Endodermal cell (in vitro differentiated cells): Measurements from ENCODE around the gene SMAD7. TPM values are rescaled to one million over a fixed set of nuclear protein-coding genes. Genes with fewer than 3 reads are reported as not detected.

Source experiments
- DNase-seq: peaks from one replicate; pipeline ENCODE4 v3.0.0-alpha.2; 2017
- H3K27ac ChIP-seq: 2 replicates; pipeline ENCODE4 v1.5.1; 2013; ENCODE audit warnings: mild to moderate bottlenecking, low read depth, low read length, moderate library complexity
- H3K27me3 ChIP-seq: 2 replicates; pipeline ENCODE4 v1.6.1; 2013; ENCODE audit warnings: mild to moderate bottlenecking, low read length, moderate library complexity; ENCODE audit not compliant: insufficient read depth, control insufficient read depth, poor library complexity, severe bottlenecking
- H3K36me3 ChIP-seq: 2 replicates; pipeline ENCODE4 v1.7.0; 2013; ENCODE audit warnings: mild to moderate bottlenecking, low read length, moderate library complexity; ENCODE audit not compliant: control insufficient read depth, insufficient read depth
- H3K4me1 ChIP-seq: one replicate; pipeline ENCODE4 v1.7.0; 2013; ENCODE audit warnings: low read length; ENCODE audit not compliant: control insufficient read depth, insufficient read depth
- H3K4me3 ChIP-seq: 2 replicates; pipeline ENCODE4 v1.5.1; 2013; ENCODE audit warnings: mild to moderate bottlenecking, low read length, moderate library complexity
- H3K9ac ChIP-seq: 2 replicates; pipeline ENCODE4 v1.6.1; 2013; ENCODE audit warnings: mild to moderate bottlenecking, low read length, moderate library complexity; ENCODE audit not compliant: poor library complexity, severe bottlenecking; ENCODE audit errors: extremely low read depth
- H3K9me3 ChIP-seq: 2 replicates; pipeline ENCODE4 v1.6.1; 2013; ENCODE audit warnings: mild to moderate bottlenecking, low read length, moderate library complexity; ENCODE audit not compliant: control insufficient read depth
- H3K27ac Mint-ChIP-seq: 2 replicates; pipeline ENCODE4 v1.8.0; 2020; ENCODE audit warnings: mixed read lengths
- H3K27me3 Mint-ChIP-seq: 2 replicates; pipeline ENCODE4 v1.8.0; 2021; ENCODE audit warnings: mild to moderate bottlenecking, mixed read lengths; ENCODE audit not compliant: insufficient read depth
- H3K36me3 Mint-ChIP-seq: 2 replicates; pipeline ENCODE4 v1.8.0; 2020; ENCODE audit warnings: low read depth, mixed read lengths
- H3K4me1 Mint-ChIP-seq: 2 replicates; pipeline ENCODE4 v1.8.0; 2020; ENCODE audit warnings: mixed read lengths
- H3K4me3 Mint-ChIP-seq: 2 replicates; pipeline ENCODE4 v1.8.0; 2020; ENCODE audit warnings: mild to moderate bottlenecking, moderate library complexity, mixed read lengths
- H3K9me3 Mint-ChIP-seq: 2 replicates; pipeline ENCODE4 v1.8.0; 2020; ENCODE audit warnings: mild to moderate bottlenecking, mixed read lengths
- CTCF ChIP-seq: fragments of 200-600 bp; sonication (generic); conservative IDR thresholded peaks from 2 replicates; pipeline ENCODE4 v1.5.0; 2021; ENCODE audit warnings: antibody characterized with exemption, mild to moderate bottlenecking
- WGBS, 2 experiments: methylation state at CpG; one replicate each; pipeline versions ENCODE4 v1.1.5 to v1.1.7; 2013; ENCODE audit warnings: missing lambda C conversion rate in 2 of 2, mixed read lengths in 1 of 2; ENCODE audit not compliant: insufficient coverage in 1 of 2, insufficient read length in 1 of 2; 5-methylcytosine and 5-hydroxymethylcytosine counted together
- total RNA-seq, 2 donors: library from RNA; stranded (reverse); fragmentation: NEBNext Ultra II Directional in 1 of 2; extraction: Animal tissue kit (Norgen Biotek cat#: 25700) in 1 of 2; gene quantifications; 2 replicates in 1 of 2; 3 replicates in 1 of 2; pipeline ENCODE4 v1.2.1, GENCODE V29; 2021

Gene SMAD7
- total RNA-seq, 2 donors from 2014 or later, result 52.4 to 67.4 TPM

GRCh38 chr18:48955830-48956261 is 5.1 kb upstream of the SMAD7 start:
- H3K27me3 ChIP-seq, result no peaks in the 10 kb centered on the region
- Mint-ChIP-seq H3K27me3 (no peaks in the 10 kb centered on the region), H3K4me1 (peaks cover 53% of the 10 kb centered on the region), H3K27ac (peak overlapping the region; percentile 86), H3K4me3 (no peak overlapping the region), H3K36me3 (peaks cover 1% of the 10 kb centered on the region), H3K9me3 (no peaks in the 10 kb centered on the region)
- no peak overlapping the region for H3K9ac ChIP-seq
- DNase-seq, result peak; percentile 72
- H3K4me3 ChIP-seq, result no peak overlapping the region
- H3K4me1 ChIP-seq, result peaks cover 21% of the 10 kb centered on the region
- H3K27ac ChIP-seq, result no peak overlapping the region
- no peaks in the 10 kb centered on the region for H3K9me3 ChIP-seq
- no peaks in the 10 kb centered on the region for H3K36me3 ChIP-seq
- TF ChIP-seq CTCF, result peak; percentile 23
- WGBS, 2 experiments, result 67 to 76% methylated on average over 5 to 7 of the region's 7 CpGs

GRCh38 chr18:48954886-48955819 is 4.4 kb upstream of the SMAD7 start:
- no peak overlapping the region for H3K9ac ChIP-seq
- H3K27ac Mint-ChIP-seq, result peak overlapping the region; percentile 86
- no peak overlapping the region for H3K4me3 ChIP-seq
- no peak for TF ChIP-seq CTCF
- no peak overlapping the region for H3K27ac ChIP-seq
- no peaks in the 10 kb centered on the region for H3K36me3 ChIP-seq
- H3K4me1 Mint-ChIP-seq, result peaks cover 46% of the 10 kb centered on the region
- no peaks in the 10 kb centered on the region for H3K9me3 Mint-ChIP-seq
- peaks cover 21% of the 10 kb centered on the region for H3K4me1 ChIP-seq
- no peak overlapping the region for H3K4me3 Mint-ChIP-seq
- DNase-seq, result peak; percentile 73
- H3K36me3 Mint-ChIP-seq, result peaks cover 4% of the 10 kb centered on the region
- 83 to 88% methylated on average over 12 to 14 of the region's 14 CpGs for WGBS, 2 experiments
- H3K9me3 ChIP-seq, result no peaks in the 10 kb centered on the region
- H3K27me3 ChIP-seq, result no peaks in the 10 kb centered on the region
- no peaks in the 10 kb centered on the region for H3K27me3 Mint-ChIP-seq

GRCh38 chr18:48953104-48953706 is 2.4 kb upstream of the SMAD7 start:
- peak overlapping the region; percentile 99 for H3K27ac Mint-ChIP-seq
- H3K9me3 Mint-ChIP-seq, result no peaks in the 10 kb centered on the region
- Histone ChIP-seq H3K4me1 (peaks cover 10% of the 10 kb centered on the region), H3K27ac (peak overlapping the region; percentile 100), H3K4me3 (peak overlapping the region; percentile 96), H3K27me3 (no peaks in the 10 kb centered on the region), H3K9me3 (no peaks in the 10 kb centered on the region), H3K36me3 (peaks cover 15% of the 10 kb centered on the region), H3K9ac (peak overlapping the region; percentile 98)
- no peak for TF ChIP-seq CTCF
- H3K27me3 Mint-ChIP-seq, result no peaks in the 10 kb centered on the region
- H3K4me3 Mint-ChIP-seq, result peak overlapping the region; percentile 99
- H3K4me1 Mint-ChIP-seq, result peaks cover 31% of the 10 kb centered on the region
- peaks cover 16% of the 10 kb centered on the region for H3K36me3 Mint-ChIP-seq
- WGBS, 2 experiments, result 52 to 55% methylated on average over 13 to 19 of the region's 19 CpGs
- DNase-seq, result no peak
